ENCODE data around the gene CFAP97D1.

The CFAP97D1 gene

GRCh38 chr17:43780135-43780534 is at the start of gene CFAP97D1:
Gene CFAP97D1 (plus strand): TSS chr17:43780435. CDS start chr17:43780463, 28 bp downstream.
- no peak for DNase-seq

GRCh38 chr17:43732958-43733357 is 47.3 kb upstream of the CFAP97D1 start:
- DNase-seq: no peak

GRCh38 chr17:43733956-43734355 is 46.3 kb upstream of the CFAP97D1 start:
- DNase-seq: no peak

GRCh38 chr17:43734376-43734775 is 45.9 kb upstream of the CFAP97D1 start:
- DNase-seq: no peak

- no peak for DNase-seq
These were observed 43.8 kb upstream of the CFAP97D1 start for GRCh38 chr17:43736389-43736788.

- no peak for DNase-seq
These were observed 42.5 kb upstream of the CFAP97D1 start for GRCh38 chr17:43737722-43738121.

GRCh38 chr17:43740541-43740940 is 39.7 kb upstream of the CFAP97D1 start:
- no peak for DNase-seq

GRCh38 chr17:43741636-43742035 is 38.6 kb upstream of the CFAP97D1 start:
- DNase-seq: no peak

- no peak for DNase-seq
These were observed 34.7 kb upstream of the CFAP97D1 start for GRCh38 chr17:43745541-43745940.

GRCh38 chr17:43750153-43750552 is 30.1 kb upstream of the CFAP97D1 start:
- DNase-seq: no peak

- no peak for DNase-seq
These were observed 26.6 kb upstream of the CFAP97D1 start for GRCh38 chr17:43753493-43754129.

GRCh38 chr17:43754947-43755346 is 25.3 kb upstream of the CFAP97D1 start:
- DNase-seq: no peak

GRCh38 chr17:43755389-43755875 is 24.8 kb upstream of the CFAP97D1 start:
- no peak for DNase-seq

GRCh38 chr17:43756201-43756600 is 24.0 kb upstream of the CFAP97D1 start:
- no peak for DNase-seq

GRCh38 chr17:43757171-43757660 is 23.0 kb upstream of the CFAP97D1 start:
- no peak for DNase-seq

GRCh38 chr17:43758086-43758485 is 22.1 kb upstream of the CFAP97D1 start:
- DNase-seq: no peak

GRCh38 chr17:43758497-43759174 is 21.6 kb upstream of the CFAP97D1 start, which contains the start of gene SOST:
Gene SOST (minus strand): TSS chr17:43758791. CDS start chr17:43758741, 50 bp downstream.
- no peak for DNase-seq

GRCh38 chr17:43759836-43760235 is 20.4 kb upstream of the CFAP97D1 start:
- DNase-seq: no peak

- peak; percentile 78 to 90 for DNase-seq
These were observed 19.9 kb upstream of the CFAP97D1 start for GRCh38 chr17:43760254-43760852.

GRCh38 chr17:43766413-43767052 is 13.7 kb upstream of the CFAP97D1 start:
- peak; percentile 6 to 64 for DNase-seq

- no peak for DNase-seq
These were observed 13.1 kb upstream of the CFAP97D1 start for GRCh38 chr17:43767053-43767712.

GRCh38 chr17:43767713-43768059 is 12.5 kb upstream of the CFAP97D1 start:
- DNase-seq: no peak

- no peak for DNase-seq
These were observed 11.9 kb upstream of the CFAP97D1 start for GRCh38 chr17:43768382-43768781.
